Kidney (tissue), 14 donors: Measurements from ENCODE around the gene ACER1. TPM values are rescaled to one million over a fixed set of nuclear protein-coding genes. Genes with fewer than 3 reads are reported as not detected.

Source experiments
- DNase-seq, 5 donors: peaks; one replicate each; pipeline ENCODE4 v3.0.0-alpha.2; 2013 to 2020
- FAIRE-seq: peaks from 2 replicates; lab custom pipeline; 2012; peaks lifted over from hg19 to GRCh38; lab: Jason Lieb, UNC
- H3K27ac ChIP-seq, 2 donors: one replicate each; pipeline ENCODE4 v1.7.0; 2013; ENCODE audit warnings: low read depth in 2 of 2, low read length in 2 of 2, inconsistent platforms in 1 of 2
- H3K27me3 ChIP-seq: one replicate; pipeline ENCODE4 v1.7.1; 2013; ENCODE audit warnings: low read length, inconsistent platforms; ENCODE audit not compliant: control insufficient read depth, insufficient read depth
- H3K36me3 ChIP-seq, 3 donors: one replicate each; pipeline versions ENCODE4 v1.7.0 to v1.7.1; 2013; ENCODE audit warnings: low read length in 3 of 3, control low read depth in 1 of 3, inconsistent platforms in 1 of 3; ENCODE audit not compliant: insufficient read depth in 3 of 3, control insufficient read depth in 2 of 3
- H3K4me1 ChIP-seq, 3 donors: one replicate each; pipeline versions ENCODE4 v1.7.0 to v1.7.1; 2013; ENCODE audit warnings: low read length in 3 of 3, inconsistent platforms in 1 of 3, low read depth in 1 of 3; ENCODE audit not compliant: control insufficient read depth in 2 of 3, insufficient read depth in 2 of 3
- H3K4me3 ChIP-seq, 3 donors: one replicate each; pipeline versions ENCODE4 v1.7.0 to v1.8.1; 2013; ENCODE audit warnings: low read length in 3 of 3, control low read depth in 1 of 3, inconsistent platforms in 1 of 3
- H3K9ac ChIP-seq, 3 donors: one replicate each; pipeline versions ENCODE4 v1.7.0 to v1.7.1; 2013; ENCODE audit warnings: low read length in 3 of 3, control low read depth in 1 of 3, inconsistent platforms in 1 of 3
- H3K9me3 ChIP-seq, 3 donors: one replicate each; pipeline versions ENCODE4 v1.7.0 to v1.7.1; 2013; ENCODE audit warnings: low read length in 3 of 3, control low read depth in 1 of 3, inconsistent platforms in 1 of 3; ENCODE audit not compliant: control insufficient read depth in 2 of 3, insufficient read depth in 1 of 3
- intact Hi-C: fragments of 100-400 bp; cut with DNase I; formaldehyde crosslinking; loops from one replicate; pipeline ENCODE4 v1.11.1; 2022
- polyA plus RNA-seq: library from polyadenylated mRNA; stranded (reverse); fragments of 350-450 nt; fragmentation: Illumina TruSeq; extraction: RNeasy Lipid Tissue Mini Kit (QIAGEN cat#74804); gene quantifications from one replicate; pipeline ENCODE4 v1.2.3, GENCODE V29; 2014; ENCODE audit warnings: low read depth, low replicate concordance; ENCODE audit not compliant: insufficient read depth
- total RNA-seq: library from RNA; stranded (reverse); fragmentation: NEBNext Ultra II Directional; extraction: Animal tissue kit (Norgen Biotek cat#: 25700); gene quantifications from one replicate; pipeline ENCODE4 v1.2.1, GENCODE V29; 2021
- TF ChIP-seq, protein P1 (sequence below): IDR thresholded peaks from 3 replicates; pipeline ENCODE4 v1.5.1; 2012; ENCODE audit warnings: mild to moderate bottlenecking, moderate library complexity, borderline replicate concordance; ENCODE audit not compliant: insufficient read depth; ENCODE audit errors: extremely low read depth
- donor health status: control.
- donor health status: control.
- donor health status: control.
- donor health status: control.
- donor health status: control.
- donor health status: DM: yes; HTN: yes; CAD: no.
- donor health status: Normal renal cell carcinoma (clear cell type).

The ACER1 gene
- total and polyA plus RNA-seq, 2 donors from 2014 or later, result not detected

- intact Hi-C loops, result no loop called here
- Histone ChIP-seq H3K4me1 (peaks cover 0 to 6% (median 0%) of the 10 kb centered on the region in 3 donors), H3K27ac (peak within 1 kb of the TSS; percentile 99), H3K36me3 (peaks cover 0 to 7% (median 0%) of the 10 kb centered on the region in 3 donors), H3K27me3 (no peaks in the 10 kb centered on the region), H3K4me3 (peak within 1 kb of the TSS; percentile 64 to 85 (median 75)), H3K9ac (peak within 1 kb of the TSS; percentile 31 to 78 (median 65)), H3K9me3 (no peaks in the 10 kb centered on the region)
- TF ChIP-seq, protein P1, sequence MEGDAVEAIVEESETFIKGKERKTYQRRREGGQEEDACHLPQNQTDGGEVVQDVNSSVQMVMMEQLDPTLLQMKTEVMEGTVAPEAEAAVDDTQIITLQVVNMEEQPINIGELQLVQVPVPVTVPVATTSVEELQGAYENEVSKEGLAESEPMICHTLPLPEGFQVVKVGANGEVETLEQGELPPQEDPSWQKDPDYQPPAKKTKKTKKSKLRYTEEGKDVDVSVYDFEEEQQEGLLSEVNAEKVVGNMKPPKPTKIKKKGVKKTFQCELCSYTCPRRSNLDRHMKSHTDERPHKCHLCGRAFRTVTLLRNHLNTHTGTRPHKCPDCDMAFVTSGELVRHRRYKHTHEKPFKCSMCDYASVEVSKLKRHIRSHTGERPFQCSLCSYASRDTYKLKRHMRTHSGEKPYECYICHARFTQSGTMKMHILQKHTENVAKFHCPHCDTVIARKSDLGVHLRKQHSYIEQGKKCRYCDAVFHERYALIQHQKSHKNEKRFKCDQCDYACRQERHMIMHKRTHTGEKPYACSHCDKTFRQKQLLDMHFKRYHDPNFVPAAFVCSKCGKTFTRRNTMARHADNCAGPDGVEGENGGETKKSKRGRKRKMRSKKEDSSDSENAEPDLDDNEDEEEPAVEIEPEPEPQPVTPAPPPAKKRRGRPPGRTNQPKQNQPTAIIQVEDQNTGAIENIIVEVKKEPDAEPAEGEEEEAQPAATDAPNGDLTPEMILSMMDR, result no peak
- DNase-seq (peak; percentile 99 to 100 (median 99)), FAIRE-seq (peak; percentile 99)
Observed at GRCh38 chr19:6372594-6373095, 39.2 kb upstream of the ACER1 start, which contains the start of gene ALKBH7. ALKBH7 (plus strand) TSS chr19:6372794; CDS start chr19:6372821, 27 bp downstream.

- FAIRE-seq, result no peak
- no peak overlapping the region for H3K4me3 ChIP-seq
- H3K36me3 ChIP-seq, result peaks cover 0 to 12% (median 9%) of the 10 kb centered on the region in 3 donors
- H3K9me3 ChIP-seq, result no peaks in the 10 kb centered on the region
- no peak overlapping the region for H3K9ac ChIP-seq
- peaks cover 0 to 6% (median 0%) of the 10 kb centered on the region in 3 donors for H3K4me1 ChIP-seq
- TF ChIP-seq, protein P1, result no peak
- H3K27ac ChIP-seq, result no peak overlapping the region
- no peak for DNase-seq
- no peaks in the 10 kb centered on the region for H3K27me3 ChIP-seq
- intact Hi-C loops, result no loop called here
Observed at GRCh38 chr19:6364353-6364752, 30.9 kb upstream of the ACER1 start.

- H3K27ac ChIP-seq, result peak overlapping the region; percentile 51 to 78
- peaks cover 0 to 12% (median 3%) of the 10 kb centered on the region in 3 donors for H3K36me3 ChIP-seq
- peaks cover 0 to 6% (median 0%) of the 10 kb centered on the region in 3 donors for H3K4me1 ChIP-seq
- no peaks in the 10 kb centered on the region for H3K9me3 ChIP-seq
- TF ChIP-seq, protein P1, result no peak
- peak overlapping the region; percentile 39 to 82 (median 65) for H3K9ac ChIP-seq
- FAIRE-seq (no peak), DNase-seq (no peak)
- intact Hi-C loops, result no loop called here
- H3K4me3 ChIP-seq, result peak overlapping the region; percentile 65 to 72 (median 68)
- H3K27me3 ChIP-seq, result no peaks in the 10 kb centered on the region
Observed at GRCh38 chr19:6362351-6362801, 29.0 kb upstream of the ACER1 start.
